ENCODE data around the gene TRIM40. TPM values are rescaled to one million over a fixed set of nuclear protein-coding genes. Genes with fewer than 3 reads are reported as not detected.

TRIM40 gene
- total RNA-seq, 1 donor from 2014 or later = not detected

GRCh38 chr6:30127238-30128093 is 8.5 kb upstream of the TRIM40 start:
- no peak overlapping the region for H3K4me3 ChIP-seq (ENCODE audit: insufficient read depth, low read depth, low read length)
- no peaks in the 10 kb centered on the region for H3K36me3 Mint-ChIP-seq (ENCODE audit: low read depth, unreplicated experiment)
- no peaks in the 10 kb centered on the region for H3K79me2 ChIP-seq (ENCODE audit: insufficient read depth, low read length)
- H3K27me3 Mint-ChIP-seq (ENCODE audit: low read depth, unreplicated experiment) = peaks cover 75% of the 10 kb centered on the region
- H3K27me3 ChIP-seq (ENCODE audit: insufficient read depth, low read length) = peaks cover 73% of the 10 kb centered on the region
- H3K9me3 ChIP-seq (ENCODE audit: insufficient read depth, low read depth, low read length) = no peaks in the 10 kb centered on the region
- H2AFZ ChIP-seq (ENCODE audit: low read depth, low read length) = peak overlapping the region; percentile 47
- TF ChIP-seq EZH2 (IDR thresholded peaks at IDR 0.05; ENCODE audit: insufficient read depth, low read length) = peak; percentile 56
- TF ChIP-seq, protein P1, sequence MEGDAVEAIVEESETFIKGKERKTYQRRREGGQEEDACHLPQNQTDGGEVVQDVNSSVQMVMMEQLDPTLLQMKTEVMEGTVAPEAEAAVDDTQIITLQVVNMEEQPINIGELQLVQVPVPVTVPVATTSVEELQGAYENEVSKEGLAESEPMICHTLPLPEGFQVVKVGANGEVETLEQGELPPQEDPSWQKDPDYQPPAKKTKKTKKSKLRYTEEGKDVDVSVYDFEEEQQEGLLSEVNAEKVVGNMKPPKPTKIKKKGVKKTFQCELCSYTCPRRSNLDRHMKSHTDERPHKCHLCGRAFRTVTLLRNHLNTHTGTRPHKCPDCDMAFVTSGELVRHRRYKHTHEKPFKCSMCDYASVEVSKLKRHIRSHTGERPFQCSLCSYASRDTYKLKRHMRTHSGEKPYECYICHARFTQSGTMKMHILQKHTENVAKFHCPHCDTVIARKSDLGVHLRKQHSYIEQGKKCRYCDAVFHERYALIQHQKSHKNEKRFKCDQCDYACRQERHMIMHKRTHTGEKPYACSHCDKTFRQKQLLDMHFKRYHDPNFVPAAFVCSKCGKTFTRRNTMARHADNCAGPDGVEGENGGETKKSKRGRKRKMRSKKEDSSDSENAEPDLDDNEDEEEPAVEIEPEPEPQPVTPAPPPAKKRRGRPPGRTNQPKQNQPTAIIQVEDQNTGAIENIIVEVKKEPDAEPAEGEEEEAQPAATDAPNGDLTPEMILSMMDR (IDR thresholded peaks at IDR 0.05; ENCODE audit: insufficient read depth, low read depth, low read length) = no peak
- no peak overlapping the region for H3K27ac Mint-ChIP-seq (ENCODE audit: unreplicated experiment)
- FAIRE-seq (no peak), DNase-seq (ENCODE audit: low read depth) (no peak)
- no peaks in the 10 kb centered on the region for H3K36me3 ChIP-seq (ENCODE audit: insufficient read depth, low read length)
- no peaks in the 10 kb centered on the region for H3K4me1 Mint-ChIP-seq (ENCODE audit: low read depth, unreplicated experiment)
- H4K20me1 ChIP-seq (ENCODE audit: insufficient read depth, low read length) = no peaks in the 10 kb centered on the region
- H3K9ac ChIP-seq (ENCODE audit: low read length) = no peak overlapping the region
- no peaks in the 10 kb centered on the region for H3K9me3 Mint-ChIP-seq (ENCODE audit: unreplicated experiment)
- H3K4me3 Mint-ChIP-seq (ENCODE audit: unreplicated experiment) = peak overlapping the region; percentile 68
- H3K27ac ChIP-seq (ENCODE audit: low read depth, low read length) = no peak overlapping the region
- H3K4me1 ChIP-seq (ENCODE audit: insufficient read depth, low read length) = no peaks in the 10 kb centered on the region
- H3K4me2 ChIP-seq (ENCODE audit: low read length) = peak overlapping the region; percentile 59

GRCh38 chr6:30129265-30130178 is 6.4 kb upstream of the TRIM40 start:
- Histone ChIP-seq H3K9me3 (ENCODE audit: insufficient read depth, low read depth, low read length) (no peaks in the 10 kb centered on the region), H3K4me2 (ENCODE audit: low read length) (no peak overlapping the region), H3K79me2 (ENCODE audit: insufficient read depth, low read length) (no peaks in the 10 kb centered on the region), H4K20me1 (ENCODE audit: insufficient read depth, low read length) (no peaks in the 10 kb centered on the region), H3K36me3 (ENCODE audit: insufficient read depth, low read length) (no peaks in the 10 kb centered on the region), H3K4me3 (ENCODE audit: insufficient read depth, low read depth, low read length) (no peak overlapping the region), H3K9ac (ENCODE audit: low read length) (no peak overlapping the region), H3K4me1 (ENCODE audit: insufficient read depth, low read length) (no peaks in the 10 kb centered on the region), H3K27me3 (ENCODE audit: insufficient read depth, low read length) (peaks cover 74% of the 10 kb centered on the region), H2AFZ (ENCODE audit: low read depth, low read length) (no peak overlapping the region), H3K27ac (ENCODE audit: low read depth, low read length) (no peak overlapping the region)
- Mint-ChIP-seq H3K4me3 (ENCODE audit: unreplicated experiment) (no peak overlapping the region), H3K27me3 (ENCODE audit: low read depth, unreplicated experiment) (peaks cover 74% of the 10 kb centered on the region), H3K4me1 (ENCODE audit: low read depth, unreplicated experiment) (no peaks in the 10 kb centered on the region), H3K9me3 (ENCODE audit: unreplicated experiment) (no peaks in the 10 kb centered on the region), H3K27ac (ENCODE audit: unreplicated experiment) (no peak overlapping the region), H3K36me3 (ENCODE audit: low read depth, unreplicated experiment) (no peaks in the 10 kb centered on the region)
- FAIRE-seq (no peak), DNase-seq (ENCODE audit: low read depth) (no peak)
- no peak for TF ChIP-seq EZH2 (IDR thresholded peaks at IDR 0.05; ENCODE audit: insufficient read depth, low read length)
- TF ChIP-seq, protein P1 (IDR thresholded peaks at IDR 0.05; ENCODE audit: insufficient read depth, low read depth, low read length) = no peak

All from astrocyte (in vitro differentiated cells and primary cell).